Activated CD4-positive, CD25-positive, alpha-beta regulatory T cell treated with anti-CD3 and anti-CD28 coated beads, Interleukin-2, amount 50 U/mL, for 24 hours (primary cell): ENCODE measurements around the gene FMC1.
"Not testable (repeated sequence)": the region's sequence is repeated elsewhere in the genome, so short reads cannot be mapped to it uniquely, and the experiment has no call there.

Experiments used
- ATAC-seq, 2 donors: fragments of 150-1000 bp; cut with Tn5 transposase; one replicate each; pipeline ENCODE4 v1.10.0; 2021; ENCODE audit warnings: mild to moderate bottlenecking in 1 of 2, moderate library complexity in 1 of 2

FMC1 gene

DNA sequence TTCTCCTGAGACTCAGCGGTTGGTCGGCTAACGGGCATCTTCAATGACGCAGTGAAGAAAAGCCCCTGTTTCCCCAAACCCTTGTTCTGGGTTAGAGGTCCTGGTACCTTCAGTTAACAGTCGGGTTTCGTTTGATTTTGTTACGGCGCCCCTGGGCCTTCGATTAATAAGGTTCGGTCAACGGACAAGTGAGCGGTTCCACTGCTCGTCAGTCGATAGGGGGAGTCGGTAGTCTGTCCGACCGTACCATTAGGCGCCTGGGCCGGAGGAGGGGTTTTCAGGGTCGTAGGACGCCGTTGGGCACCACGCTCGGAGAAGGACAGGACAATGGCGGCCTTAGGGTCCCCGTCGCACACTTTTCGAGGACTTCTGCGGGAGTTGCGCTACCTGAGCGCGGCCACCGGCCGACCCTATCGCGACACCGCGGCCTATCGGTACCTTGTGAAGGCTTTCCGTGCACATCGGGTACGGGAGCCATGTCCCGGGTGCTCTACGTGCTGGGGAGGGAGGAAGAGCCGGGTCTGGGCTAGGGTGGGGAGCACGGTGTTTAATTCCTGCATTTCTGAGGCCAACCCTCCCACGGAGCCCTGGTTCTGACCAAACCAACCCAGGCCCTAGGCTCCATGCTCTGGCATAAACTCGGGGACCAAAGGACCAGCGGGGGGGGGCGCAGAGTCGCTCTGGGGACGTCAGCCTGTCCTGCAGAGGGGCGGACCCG, at the start of gene FMC1:
TSS of gene FMC1 (plus strand) at position 280 of the 718 bp plus-strand sequence. CDS start at position 328, 48 bp downstream.
- peak; percentile 57 to 59 for ATAC-seq

- no peak for ATAC-seq
Observed at GRCh38 chr7:139292821-139293220, 48.3 kb upstream of the FMC1 start.

- ATAC-seq, result no peak
Observed at GRCh38 chr7:139293534-139293933, 47.6 kb upstream of the FMC1 start.

DNA sequence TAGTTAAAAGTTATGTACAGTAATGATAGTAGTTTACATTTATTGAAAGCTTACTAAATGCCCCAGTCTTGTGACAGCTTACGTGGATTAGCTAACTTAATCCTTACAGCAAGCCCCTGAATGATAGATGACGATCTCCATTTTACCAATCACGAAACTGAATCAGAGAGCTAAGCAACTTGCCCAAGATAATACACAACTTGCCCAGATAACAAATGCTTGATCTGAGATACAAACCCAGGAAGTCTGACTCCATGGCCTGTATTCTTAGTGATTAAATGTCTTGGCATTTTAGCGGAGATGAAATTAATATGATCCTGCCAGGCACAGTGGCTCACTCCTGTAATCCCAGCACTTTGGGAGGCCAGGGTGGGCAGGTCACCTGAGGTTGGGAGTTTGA, 46.9 kb upstream of the FMC1 start:
- no peak for ATAC-seq

DNA sequence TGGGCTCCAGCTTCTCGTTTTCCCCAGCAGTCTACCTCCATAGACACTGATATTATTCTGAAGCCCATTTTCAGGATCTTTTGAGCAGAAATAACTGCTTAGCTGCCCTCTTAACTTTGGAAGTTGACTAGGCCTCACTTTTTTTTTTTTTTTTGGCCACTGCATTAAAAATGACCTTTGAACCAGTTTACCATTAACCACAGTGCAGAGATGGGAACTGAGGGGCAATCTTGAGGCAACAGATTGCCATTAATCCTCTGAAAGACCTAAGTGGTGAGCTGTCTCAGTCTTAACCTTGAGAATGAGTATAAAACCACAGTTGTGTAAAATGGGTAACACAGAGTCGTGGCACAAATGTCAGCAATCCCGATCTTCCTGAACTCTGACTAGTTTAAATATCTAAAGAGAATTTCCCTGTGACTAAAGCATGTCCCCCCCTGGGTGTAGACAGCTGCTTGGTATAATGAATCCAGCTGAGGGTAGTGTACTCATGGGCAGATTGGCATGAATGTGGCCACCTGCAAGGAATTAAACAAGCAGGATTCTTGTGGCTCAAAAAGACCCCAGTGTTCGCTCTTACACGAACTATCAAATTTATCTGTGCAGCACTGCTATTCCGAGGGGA, 46.1 kb upstream of the FMC1 start:
- no peak for ATAC-seq

DNA sequence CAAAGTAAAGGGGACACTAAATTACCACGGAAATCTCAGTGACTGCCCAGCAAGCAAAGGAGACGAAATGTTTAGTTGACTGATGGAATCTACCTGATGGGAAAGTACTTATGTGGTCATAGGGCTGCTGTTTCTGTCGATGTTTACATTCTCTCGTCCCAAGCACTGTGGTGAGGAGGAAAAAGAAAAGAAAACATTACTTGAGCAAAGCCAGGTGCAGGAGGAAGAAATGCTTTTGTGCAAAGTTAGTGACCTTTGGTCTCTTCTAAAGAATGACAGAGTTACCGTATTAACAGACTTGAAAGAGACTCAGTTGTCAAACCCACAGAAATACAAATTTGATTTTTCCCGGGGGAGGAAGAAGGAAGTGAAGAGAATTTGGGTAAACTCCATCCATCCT, 43.3 kb upstream of the FMC1 start:
- no peak for ATAC-seq

GRCh38 chr7:139299296-139299695, 41.8 kb upstream of the FMC1 start:
- ATAC-seq, result no peak

DNA sequence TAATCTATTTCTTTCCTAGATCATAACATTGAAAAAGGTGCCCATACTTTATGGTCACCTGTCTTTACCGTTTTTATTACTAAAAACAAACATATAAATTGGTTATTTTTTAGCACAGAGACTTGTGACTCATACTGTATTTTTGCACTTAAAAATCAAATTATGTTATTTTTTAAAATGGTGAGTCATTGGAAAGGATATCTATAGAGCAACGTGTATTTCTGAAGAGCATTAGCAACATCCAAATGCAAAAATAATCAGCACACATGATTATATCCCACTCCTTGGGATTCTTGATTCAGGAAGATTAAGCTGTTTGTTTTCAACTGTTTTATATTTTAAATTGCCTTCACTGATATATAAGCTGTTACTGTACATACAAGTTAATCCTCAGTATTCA, 40.7 kb upstream of the FMC1 start:
- no peak for ATAC-seq

DNA sequence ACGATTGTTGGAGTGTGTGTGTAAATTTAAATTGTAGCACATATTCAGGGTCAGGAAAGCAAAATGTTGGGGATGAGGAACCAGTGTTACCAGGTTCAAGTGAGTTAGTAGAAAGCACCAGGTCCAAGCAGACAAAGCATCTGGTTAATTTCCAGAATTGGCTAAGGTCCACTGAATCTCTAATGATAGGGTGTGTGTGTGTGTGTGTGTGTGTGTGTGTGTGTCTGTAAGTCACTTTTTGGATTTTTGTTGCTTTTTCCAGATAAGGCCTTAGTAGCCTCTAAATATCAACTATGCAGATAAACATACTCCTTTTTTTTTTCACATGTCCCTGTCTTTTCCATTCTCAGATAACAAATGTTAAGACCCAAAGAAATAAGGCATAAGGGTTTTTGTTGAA, 36.6 kb upstream of the FMC1 start:
- ATAC-seq, result no peak

DNA sequence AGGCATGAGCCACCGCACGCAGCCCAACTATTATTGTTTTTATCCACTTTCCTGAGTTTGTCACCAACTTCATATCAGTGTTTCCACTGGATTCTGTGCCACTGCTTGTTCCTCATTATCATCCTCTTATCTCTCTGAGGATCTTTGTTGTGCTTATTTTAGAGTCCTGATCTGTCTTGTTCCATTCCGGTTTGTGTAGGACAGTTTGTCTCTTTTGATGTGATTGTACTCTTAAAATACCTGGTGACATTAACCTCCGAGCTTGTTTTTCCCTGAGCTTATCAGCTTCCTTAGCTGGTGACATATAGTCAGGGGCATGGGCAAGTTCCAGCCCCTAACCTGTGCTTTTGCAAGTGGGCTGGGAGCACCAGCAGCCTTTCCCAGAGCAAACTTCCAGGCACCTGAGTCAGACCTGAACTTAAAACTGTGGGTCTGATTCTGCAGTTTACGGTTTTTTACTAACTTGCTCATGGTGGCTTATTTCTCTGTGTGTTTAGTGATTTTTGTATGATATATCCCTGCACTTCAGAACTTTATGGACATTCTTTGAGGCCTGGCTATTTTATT, 23.1 kb upstream of the FMC1 start:
- ATAC-seq, result no peak

- ATAC-seq, result no peak
Observed at GRCh38 chr7:139321071-139321745, 19.9 kb upstream of the FMC1 start.

- not testable (repeated sequence) for ATAC-seq
Observed at GRCh38 chr7:139324709-139325108, 16.4 kb upstream of the FMC1 start.

DNA sequence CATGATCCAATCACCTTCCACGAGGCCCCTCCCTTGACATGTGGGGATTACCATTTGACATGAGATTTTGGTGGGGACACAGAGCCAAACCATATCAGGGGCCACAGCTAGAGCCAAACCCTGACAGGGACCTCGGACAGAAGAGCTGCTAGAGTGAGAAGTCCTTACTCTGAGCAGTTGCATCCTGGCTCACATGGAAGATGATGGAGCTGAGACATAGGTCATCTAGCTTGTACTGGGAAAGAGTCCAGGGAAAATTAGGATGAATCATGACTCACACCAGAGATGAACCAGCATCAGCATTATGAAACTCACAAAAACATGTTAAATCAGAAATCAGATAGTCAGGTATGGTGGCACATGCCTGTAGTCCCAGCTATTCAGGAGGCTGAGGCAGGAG, 12.8 kb upstream of the FMC1 start:
- no peak for ATAC-seq

DNA sequence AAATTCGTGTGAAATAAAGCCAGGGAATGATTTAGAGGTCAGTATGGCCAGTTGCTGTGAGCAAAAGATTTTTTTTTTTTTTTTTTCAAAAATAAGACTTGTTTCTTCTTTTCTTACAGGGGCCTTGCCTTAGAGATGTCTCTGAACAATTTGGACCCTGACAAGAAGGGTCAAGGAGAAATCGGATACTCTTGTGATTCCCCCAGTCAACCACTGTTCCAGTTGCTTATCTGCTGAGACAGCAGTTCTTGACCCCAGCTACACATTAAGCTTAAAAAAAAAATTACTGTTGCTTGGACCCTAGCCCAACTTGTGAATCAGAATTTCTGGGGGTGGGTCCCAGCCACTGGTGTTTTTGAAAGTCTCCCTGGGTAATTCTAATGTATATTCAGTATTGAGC, 12.0 kb upstream of the FMC1 start:
- no peak for ATAC-seq

- ATAC-seq, result peak; percentile 77 to 78
Observed at GRCh38 chr7:139330333-139331030, 10.7 kb upstream of the FMC1 start.

DNA sequence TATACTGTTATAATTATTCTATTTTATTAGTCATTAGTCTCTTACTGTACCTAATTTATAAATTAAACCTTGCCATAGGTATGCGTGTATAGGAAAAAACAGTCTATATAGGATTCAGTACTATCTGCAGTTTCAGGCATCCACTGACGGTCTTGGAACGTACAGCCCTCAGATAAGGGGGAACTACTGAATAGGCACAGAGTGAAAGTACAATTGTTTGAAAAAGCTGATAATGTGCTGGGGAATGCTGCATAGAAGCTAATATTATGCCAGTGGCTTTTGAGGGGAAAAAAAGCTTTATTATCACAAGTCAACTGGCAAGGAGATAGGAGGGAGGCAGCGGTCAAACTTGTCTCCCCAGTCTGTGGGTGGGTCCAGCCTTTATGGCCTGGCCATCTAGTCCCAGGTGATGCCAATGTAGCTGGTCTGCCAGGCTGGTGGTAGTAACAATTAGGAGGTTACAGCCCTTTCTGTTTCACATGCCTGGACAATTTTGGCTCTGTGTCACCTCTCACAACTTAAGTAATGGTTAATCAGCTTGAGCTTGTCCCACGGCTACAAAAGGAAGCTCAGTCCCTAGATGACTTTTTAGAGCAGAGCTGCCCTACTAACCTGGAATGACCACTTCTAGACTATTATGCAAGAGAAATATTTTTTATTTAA, 8.3 kb upstream of the FMC1 start:
- no peak for ATAC-seq

DNA sequence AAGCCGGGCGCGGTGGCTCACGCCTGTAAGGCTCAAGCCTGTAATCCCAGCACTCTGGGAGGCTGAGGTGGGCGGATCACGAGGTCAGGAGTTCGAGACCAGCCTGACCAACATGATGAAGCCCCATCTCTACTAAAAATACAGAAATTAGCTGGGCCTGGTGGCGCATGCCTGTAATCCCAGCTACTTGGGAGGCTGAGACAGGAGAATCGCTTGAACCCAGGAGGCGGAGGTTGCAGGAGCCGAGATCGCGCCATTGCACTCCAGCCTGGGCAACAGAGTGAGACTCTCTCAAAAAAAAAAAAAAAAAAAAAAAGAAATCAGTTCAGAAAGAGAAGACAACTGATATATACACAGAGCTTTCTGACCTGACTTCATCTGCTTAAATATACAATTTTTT, 7.7 kb upstream of the FMC1 start:
- not testable (repeated sequence) for ATAC-seq

DNA sequence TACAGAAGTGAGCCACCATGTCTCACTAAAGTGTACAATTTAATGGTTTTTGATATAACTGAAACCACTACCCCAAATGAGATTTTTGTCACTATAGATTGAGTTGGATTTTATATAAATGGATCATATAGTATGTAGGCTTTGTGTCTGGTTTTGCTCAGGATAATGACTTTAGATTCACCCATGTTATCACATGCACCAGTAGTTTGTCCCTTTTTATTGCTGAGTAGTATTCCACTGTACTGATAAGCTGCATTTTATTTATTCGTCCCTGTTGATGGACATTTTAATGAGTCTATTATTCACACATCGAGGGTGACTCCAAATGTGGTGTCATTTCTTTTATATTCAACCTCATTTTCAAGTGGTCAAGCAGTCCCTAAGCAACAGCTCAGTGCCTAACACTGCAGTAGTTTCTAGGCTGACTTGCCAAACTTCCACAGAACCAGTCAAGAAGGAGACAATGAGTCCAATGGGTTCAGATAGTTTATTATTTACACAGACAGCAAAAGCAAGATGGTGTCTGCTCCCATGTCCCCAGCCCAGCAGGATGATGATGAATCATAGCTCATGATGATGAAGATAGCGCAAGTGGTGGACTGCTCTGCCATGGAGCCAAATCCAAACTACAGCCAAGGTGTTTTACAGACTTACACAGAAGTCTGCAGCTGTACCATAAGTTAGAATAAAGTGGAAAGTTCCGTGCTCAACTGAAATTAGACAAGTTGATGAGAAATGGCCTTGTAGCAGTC, 6.6 kb upstream of the FMC1 start:
- no peak for ATAC-seq

- ATAC-seq, result no peak
Observed at GRCh38 chr7:139339025-139339424, 2.1 kb upstream of the FMC1 start.

GRCh38 chr7:139339698-139340036, 1.5 kb upstream of the FMC1 start:
- no peak for ATAC-seq

- peak; percentile 83 to 86 for ATAC-seq
Observed at GRCh38 chr7:139340037-139340807, 915 bp upstream of the FMC1 start.
